GM18511 (cell line): ENCODE data around the gene PAX7.
"Not testable (repeated sequence)": the region's sequence is repeated elsewhere in the genome, so short reads cannot be mapped to it uniquely, and the experiment has no call there.

Experiments used
- ATAC-seq: cut with Tn5 transposase; IDR thresholded peaks from one replicate; pipeline ENCODE4 v1.9.1; 2021; ENCODE audit warnings: mild to moderate bottlenecking, moderate library complexity; ENCODE audit not compliant: unreplicated experiment

Gene PAX7

DNA sequence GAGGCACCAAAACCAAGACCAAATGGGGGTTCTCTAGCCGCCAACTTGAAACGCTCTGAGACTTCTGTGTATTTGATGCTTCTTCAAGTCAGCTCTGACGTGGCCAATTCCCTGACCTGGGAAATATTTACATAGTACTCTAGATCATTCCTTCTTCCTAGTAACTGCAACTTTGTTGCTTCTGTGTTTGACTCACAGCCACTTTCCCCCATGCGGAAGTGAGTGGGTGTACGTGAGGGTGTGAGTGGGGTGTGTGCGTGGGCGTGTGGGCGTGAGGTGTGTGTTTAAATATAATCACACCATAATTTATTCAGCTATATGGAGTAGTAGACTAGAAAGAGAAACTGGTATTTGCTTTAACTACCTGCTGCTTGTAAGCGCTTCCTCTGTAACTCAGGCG is 117.8 kb downstream of the PAX7 start:
- ATAC-seq, result no peak

DNA sequence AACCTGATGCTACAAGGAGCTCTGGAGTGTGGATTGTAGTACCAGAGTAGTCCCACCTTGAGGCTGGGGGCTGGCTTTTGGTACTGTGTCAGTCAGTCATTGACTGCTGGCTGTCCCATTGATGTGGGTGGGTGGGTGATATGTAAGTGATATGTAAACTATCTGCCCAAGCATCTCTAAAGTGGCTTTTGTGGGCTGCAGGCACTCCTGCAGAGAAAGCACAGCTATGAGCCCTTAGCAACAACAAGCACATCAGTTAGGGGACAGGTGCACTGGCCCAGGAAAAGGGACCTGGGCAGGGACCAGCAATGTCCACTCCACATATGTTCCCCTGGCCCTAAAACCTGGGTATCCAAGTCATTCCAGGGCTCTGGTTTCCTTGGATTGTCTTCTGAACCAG is 118.9 kb downstream of the PAX7 start:
- no peak for ATAC-seq

DNA sequence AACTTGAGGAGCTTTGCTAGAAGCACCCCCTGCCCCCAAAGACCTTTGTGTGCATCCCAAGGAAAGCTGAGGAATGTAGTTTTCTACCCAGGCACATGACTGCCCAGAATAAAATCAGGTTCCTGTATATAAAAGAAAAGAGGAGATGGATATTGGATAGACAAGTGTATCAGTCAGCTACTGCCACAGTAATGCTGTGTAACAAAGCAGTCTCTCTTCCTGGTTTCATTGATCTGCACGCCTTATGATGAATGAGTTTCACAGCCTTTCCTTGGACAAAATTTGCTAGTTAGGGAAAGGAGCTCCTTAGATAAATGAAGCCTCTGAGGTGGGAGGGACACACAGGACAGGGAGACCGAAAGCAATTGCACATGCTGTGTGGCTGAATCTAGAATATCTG is 120.0 kb downstream of the PAX7 start:
- ATAC-seq, result no peak

DNA sequence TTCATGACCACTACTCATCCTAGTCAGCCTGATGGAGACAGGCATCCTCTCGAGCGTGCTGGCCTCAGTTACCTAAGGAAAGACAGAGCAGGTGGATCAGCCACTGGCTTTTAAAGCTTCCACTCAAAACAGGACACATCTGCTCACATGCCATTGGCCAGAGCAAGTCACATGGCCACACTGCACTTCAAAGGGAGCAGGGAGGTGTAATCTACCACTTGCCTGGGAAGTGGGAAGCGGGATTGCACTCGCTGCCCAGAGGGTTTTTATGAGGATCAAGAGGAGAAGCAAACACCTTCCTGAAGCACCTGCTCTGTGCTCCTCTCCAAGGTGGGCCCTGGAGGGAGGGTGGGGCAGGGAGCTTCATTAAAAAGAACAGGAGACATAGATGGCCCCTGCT is 120.8 kb downstream of the PAX7 start:
- ATAC-seq, result no peak

DNA sequence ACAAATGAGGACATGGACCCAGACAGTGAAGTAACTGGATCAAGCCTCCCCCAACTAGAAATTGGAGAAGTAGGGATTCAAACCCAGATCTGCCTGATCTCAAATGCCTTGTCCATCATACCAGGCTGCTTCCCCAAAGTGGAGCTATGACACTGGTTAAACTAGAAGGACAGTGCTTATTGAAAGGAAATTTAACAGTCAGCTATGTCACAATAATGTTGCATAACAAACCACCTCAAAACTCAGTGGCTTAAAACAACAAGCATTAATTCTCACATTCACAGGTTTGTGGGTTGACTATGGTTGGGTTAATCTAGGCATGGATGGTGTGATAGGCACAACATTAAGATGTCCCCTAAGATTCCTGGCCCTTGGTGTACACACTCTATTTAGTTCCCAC is 121.8 kb downstream of the PAX7 start:
- ATAC-seq, result no peak

DNA sequence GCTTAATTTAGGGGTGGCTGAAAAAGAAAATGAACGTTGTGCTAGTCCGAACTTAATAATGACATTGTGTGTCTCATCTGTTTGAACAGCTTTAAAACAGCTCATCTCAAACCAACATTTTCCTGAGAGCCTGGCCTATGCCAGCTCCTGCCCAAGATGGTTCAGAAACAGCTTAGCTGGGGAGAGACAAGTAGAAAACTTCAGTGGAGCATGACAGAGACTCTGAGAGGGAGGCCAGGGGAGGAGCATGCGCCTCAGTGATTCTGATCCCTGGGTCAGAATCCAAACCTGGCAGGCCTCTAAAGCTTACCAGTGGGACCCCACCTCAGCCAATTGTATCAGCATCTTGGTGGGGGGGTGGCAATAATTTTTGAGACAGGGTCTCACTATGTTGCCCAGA is 129.5 kb downstream of the PAX7 start:
- ATAC-seq, result no peak

DNA sequence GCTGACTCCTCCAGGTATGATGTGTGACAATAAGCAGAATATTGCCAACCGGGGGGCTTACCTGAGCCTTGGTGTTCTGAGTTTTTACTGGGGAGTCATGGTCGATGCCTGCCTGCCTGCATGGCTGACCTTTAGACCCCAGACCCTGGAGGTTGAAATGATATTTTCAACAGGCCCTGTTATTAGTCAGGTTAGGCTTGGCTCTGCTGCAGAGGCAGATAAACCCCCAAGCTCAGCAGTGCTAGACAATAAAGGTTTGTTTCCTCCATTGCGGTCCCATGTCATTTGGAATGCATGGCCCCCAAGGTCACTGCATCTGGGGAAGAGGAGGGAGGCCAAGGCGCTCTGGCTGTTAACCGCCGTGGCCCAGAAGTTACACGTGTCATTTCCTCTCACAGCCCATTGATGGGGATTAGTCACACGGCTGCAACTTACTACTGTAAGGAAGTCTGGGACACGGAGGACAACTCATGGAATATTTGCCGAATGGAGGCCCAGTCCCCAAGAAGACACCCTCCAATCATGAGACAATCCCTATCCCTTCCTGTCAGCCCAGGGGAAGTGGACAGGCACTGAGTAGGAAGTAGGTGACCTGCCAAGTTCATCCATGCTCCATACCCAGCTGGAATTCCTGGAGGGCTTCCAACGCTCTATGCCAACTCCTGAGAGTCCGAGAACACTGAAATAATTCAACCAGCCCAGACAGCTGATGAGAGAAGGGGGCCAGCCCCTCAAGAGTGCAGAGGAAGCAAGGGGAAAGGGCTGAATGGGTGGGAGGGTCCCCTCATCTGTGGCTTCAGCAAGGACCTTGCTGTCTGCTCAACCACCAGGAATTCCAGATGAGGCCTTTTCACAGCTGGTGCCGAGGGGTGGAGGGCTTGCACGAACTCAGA is 131.5 kb downstream of the PAX7 start:
- no peak for ATAC-seq

DNA sequence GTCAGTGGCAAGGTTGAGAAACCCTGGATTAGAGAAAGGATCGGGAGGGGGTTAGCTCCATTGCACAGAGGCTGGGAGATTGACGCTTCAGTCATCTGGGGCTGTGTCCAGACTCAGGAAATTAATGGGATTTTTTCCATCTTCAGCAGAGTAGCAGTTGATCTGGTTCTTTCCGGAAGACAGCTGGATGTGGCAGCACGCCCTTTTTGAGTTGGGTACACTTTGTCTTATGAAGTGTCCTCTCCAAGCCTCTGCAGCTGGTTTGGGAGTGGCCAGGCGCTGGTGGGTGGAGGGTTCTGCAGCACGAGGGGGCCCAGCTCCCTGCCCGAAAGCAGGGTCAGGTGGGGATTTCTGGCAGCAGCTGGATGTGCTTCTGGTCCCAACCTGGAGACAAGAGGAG is 133.7 kb downstream of the PAX7 start:
- no peak for ATAC-seq

DNA sequence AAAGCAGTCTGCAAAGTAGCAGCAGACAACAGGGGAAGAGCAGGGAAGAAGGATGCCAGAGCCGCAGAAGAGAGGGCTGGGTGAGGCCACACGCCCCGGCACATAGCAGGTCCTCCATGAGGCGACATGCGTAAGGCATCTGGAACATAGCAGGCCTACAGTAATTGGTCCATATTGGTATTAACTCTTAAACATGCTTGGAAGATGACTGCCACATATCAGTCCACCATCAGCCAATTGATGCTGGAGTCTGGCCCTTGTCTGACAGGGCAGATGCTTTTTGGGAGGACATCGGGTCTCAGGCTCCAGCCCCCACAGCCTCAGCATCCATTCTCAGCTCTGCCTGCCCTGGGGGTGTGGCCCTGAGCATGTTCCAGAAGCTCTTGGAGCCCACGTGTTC is 135.1 kb downstream of the PAX7 start:
- no peak for ATAC-seq

DNA sequence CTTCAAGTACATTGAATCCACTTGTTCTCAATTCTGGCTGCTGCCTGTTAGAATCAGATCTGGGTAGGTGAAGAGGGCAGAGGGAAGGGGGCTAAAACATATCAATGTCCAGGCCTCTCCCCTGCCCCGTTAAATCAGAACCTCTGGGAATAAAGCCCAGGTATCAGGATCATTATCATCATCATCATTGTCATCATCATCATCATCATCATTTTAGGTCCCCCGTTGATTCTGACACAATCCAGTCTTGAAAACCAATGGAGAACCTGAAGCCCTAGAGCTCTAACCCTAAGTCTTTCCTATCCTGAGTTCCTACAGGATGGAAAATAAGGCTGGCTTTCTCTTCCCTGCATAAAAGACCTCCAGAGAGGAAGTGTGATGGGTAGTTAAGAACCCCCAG is 135.7 kb downstream of the PAX7 start:
- ATAC-seq, result no peak

DNA sequence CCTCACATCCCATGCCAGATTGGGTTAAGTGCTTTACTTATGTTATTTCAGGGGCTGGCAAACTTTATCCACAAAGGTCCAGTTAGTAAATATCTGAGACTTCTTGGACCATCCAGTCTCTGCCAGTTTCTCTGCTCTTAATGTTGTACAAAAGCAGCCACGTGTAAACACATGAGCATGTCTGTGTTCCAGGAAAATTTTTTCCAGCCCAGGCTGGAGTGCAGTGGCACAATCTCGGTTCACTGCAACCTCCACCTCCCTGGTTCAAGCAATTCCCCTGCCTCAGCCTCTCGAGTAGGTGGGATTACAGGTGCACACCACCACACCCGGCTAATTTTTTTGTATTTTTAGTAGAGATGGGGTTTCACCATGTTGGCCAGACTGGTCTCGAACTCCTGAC is 136.9 kb downstream of the PAX7 start:
- ATAC-seq, result not testable (repeated sequence)

DNA sequence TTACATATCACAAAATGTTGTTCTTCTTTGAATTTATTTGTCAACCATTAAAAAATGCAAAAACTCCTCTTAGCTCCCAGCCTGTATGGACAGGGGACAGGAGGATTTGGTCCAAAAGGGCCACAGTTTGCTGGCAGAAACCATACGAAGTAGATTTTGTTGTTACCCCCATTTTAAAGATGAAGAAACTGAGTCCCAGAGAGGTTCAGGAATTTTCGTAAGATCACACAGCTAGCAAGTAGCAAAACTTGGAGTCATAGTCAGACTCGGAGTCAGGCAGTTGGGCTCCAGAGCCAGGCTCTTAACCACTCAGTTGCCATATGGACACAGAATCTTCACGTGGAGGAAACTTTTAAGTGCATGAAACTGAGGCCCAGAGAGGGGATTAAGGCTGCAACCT is 137.4 kb downstream of the PAX7 start:
- ATAC-seq, result no peak

DNA sequence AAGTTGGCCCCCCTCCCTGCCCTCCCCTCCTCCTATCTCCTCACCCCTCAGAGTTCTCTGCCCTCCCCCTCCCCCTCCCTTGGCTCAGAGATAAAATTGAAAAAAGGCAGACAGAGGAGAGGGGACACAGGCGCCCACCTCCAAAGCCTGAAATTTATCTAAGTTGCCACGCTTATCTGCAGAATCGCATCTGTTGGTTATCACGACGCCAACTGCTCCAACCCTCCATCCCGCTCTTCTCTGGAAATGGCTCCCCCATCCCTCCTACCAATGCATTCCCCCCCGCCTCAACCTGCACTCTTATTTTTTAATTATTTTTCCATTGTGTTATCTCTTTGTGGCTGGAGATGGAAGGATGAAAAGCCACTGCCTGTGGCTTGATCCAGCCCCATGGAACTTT is 138.5 kb downstream of the PAX7 start:
- no peak for ATAC-seq

DNA sequence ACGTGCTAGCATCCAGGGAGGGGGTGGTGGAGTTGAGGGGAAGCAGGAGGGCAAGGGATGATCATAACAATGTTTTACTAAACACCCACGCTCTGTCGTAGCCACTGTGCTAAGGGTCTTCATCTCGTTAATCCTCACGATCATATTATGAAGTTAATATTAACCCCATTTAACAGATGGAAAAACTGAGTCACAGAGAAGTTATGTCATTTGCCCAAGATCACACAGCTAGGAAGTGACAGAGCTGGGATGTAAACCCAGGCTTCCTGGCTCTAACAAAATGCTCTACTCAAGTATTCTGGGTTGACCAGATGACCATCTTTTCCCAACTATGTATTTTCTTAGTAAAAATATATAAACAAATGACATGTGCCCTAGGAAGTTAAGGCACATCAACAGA is 140.2 kb downstream of the PAX7 start:
- no peak for ATAC-seq

DNA sequence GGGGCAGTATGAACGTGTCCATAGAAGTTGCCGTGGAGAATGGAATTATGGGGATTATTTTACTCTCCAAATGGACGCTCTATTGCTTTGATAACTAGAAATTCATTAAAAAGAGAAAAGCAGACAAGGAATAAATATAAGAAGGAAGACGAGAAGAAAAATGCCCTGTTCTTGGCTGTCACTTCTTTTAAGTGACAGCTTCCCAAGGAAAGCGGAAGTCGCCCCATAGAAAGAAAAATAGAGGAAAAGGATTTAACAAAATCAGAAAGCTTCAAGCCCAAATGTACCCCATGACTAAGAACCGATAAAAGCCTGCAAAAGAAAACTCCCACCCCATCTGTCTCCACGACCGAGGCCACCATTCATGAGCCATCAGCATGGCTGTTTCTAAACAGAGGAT is 143.1 kb downstream of the PAX7 start:
- no peak for ATAC-seq

DNA sequence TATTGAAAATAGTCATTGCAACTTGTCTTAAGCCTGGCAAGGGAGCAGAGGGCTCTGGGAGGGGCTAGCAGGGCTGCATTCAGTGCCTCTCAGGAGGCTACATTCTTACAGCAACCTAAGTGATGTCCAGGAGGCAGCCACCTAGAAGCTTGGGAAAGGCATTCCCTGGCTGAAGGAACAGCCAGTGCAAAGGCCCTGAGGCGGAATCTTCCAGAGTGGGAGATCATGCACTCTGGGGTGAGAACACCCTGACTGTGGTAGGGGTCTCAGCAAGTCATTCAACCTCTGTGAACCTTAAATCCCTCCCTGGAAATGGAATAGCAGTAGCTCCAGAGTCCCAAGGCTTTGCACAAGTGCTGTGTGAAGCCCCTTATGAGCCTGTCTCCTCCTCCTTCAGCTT is 144.7 kb downstream of the PAX7 start:
- ATAC-seq, result no peak

DNA sequence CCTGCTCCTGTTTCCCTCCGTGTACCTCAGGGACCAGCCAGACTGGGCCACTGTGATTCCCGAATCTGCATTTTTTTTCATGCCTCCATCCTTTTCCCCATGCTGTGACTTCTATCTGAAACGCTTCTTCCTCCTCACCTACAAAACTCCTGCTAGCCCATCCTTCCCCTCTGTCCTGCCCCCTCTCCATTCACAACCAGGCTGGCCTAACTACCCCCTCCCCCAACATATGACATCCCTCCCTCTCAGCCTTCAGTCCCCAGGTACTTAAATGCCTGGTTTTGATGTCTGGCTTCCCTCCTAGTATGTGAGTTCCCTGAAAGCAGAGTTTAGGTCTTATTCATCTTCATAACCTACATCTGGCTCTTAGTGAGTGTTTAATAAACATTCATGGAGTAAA is 146.1 kb downstream of the PAX7 start:
- no peak for ATAC-seq

DNA sequence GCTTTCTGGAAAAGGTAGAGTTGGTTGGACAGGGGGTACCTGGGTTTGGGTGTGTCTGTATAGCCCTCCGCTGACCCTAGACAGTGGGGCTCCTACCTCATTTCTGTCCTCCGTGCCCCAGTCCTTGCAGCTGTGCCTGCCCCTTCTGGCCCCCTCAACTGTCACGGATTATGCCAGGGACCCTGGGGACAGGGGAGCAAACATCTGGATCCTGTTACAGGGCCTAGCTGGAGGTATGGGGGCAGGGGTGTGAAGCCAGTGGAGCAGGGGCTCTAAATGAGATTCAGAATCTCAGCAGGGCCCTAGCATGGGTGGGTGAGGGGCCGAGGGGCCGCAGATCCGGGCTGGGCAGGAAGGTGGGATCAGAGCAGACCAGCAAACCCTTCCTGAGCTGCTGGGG is 147.8 kb downstream of the PAX7 start:
- no peak for ATAC-seq

DNA sequence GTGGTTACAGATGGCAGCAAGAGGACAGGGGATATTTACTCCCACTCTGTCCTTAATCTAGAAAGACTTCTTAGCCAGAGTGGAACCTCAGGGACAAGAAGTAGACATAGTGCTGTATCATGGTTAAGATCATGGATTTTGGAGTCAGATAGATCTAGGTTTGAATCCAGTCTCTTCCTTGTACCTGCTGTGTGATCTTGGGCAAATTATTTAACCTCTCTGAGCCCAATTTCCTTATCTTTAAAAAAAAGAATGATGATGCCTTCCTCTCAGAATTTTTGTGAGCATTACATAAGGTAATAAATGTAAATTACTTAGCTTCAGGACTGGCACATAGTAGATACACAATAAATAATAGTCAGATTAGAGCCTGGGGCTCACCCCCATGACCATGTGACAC is 150.4 kb downstream of the PAX7 start:
- ATAC-seq, result no peak

DNA sequence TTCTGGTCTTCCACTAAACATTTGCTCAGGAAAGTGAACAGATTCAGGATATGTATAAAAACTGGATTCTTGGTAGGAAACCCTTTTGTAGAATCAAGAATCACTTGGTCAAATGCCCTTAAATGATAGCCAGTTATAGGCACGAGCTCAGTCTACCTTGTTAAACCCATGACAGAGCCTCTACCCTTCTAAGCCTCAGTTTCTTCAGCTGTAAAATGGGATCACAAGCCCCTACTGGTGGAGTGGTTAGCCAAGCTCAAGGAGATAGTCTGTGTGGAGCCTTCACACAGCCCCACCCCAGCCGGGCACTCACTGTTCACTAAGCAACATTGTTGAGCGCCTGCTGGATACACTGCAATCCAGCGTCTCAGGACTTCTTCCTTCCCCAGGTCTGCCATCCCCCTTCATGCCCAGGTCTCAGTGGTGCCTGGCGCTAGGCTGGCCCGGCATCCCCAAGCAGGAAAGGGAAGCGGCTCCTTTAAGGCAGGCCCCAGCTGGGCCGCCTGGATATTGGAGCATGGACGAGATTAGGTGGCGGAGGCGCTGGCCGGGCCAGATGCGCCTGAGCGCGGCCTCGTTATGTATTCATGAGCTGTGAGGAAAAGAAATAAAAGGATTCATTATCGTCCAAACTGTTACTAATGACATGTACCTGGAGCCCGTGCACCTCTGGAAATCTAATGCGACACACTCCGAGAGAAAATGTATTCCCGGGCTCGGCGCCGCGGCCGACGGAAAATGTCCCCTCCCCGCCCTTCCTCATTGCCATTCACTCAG is 153.2 kb downstream of the PAX7 start:
- ATAC-seq, result no peak

DNA sequence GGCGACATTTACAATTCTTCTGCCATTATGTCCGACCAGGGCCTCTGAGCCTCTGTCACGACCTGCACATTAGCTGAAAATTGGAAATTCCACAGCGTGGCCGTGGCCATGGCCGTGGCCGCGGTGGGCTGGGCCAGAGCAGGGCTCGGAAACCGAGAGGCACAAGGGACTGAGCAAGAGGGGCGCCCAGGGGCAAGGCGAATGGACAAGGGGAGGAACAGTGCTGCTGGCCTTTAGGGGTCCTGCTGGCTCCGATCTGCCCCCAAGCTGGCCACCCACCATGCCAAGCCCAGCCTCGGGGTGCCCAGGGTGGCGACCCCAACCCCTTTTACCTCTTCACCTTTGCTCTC is 153.8 kb downstream of the PAX7 start:
- ATAC-seq, result no peak

DNA sequence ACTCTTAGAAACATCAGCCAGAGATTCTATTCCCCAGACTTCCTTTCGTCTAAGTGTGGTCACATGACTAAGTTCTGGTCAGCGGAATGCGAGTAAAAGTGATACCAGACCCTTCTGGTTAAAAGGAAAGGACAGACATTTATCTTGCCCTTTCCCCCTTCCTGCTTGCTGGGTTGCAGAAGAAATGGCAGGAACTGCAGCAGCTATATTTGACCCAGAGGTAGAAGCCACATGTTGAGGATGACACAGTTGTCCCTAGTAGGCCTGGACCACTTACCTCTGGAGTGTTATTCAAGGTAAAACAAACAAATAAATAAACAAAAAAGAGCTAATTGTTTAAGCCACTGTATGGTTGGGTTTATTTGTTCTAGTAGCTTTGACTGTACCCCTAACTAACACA is 155.5 kb downstream of the PAX7 start:
- ATAC-seq, result no peak
